Right lobe of liver (tissue), 4 donors: ENCODE data around the gene CDC42BPA.

Experiments used
- POLR2A ChIP-seq: fragments of 450-650 bp; IDR thresholded peaks from one replicate; pipeline ENCODE4 v1.6.1; 2017; ENCODE audit warnings: antibody characterized with exemption, mild to moderate bottlenecking
- TF ChIP-seq, protein P1 (sequence below), 4 donors: fragments of 200-600 bp in 3 of 4; fragments of 450-650 bp in 1 of 4; IDR thresholded peaks; one replicate each; pipeline versions ENCODE4 v1.5.1 to v1.8.0; 2016 to 2022; ENCODE audit warnings: antibody characterized with exemption in 4 of 4, mild to moderate bottlenecking in 2 of 4
- donor health status: DM: no; HTN: no; CAD: no.
- donor health status: DM: no; HTN: no; CAD: no.
- donor health status: DM: no; HTN: yes; CAD: no.

DNA sequence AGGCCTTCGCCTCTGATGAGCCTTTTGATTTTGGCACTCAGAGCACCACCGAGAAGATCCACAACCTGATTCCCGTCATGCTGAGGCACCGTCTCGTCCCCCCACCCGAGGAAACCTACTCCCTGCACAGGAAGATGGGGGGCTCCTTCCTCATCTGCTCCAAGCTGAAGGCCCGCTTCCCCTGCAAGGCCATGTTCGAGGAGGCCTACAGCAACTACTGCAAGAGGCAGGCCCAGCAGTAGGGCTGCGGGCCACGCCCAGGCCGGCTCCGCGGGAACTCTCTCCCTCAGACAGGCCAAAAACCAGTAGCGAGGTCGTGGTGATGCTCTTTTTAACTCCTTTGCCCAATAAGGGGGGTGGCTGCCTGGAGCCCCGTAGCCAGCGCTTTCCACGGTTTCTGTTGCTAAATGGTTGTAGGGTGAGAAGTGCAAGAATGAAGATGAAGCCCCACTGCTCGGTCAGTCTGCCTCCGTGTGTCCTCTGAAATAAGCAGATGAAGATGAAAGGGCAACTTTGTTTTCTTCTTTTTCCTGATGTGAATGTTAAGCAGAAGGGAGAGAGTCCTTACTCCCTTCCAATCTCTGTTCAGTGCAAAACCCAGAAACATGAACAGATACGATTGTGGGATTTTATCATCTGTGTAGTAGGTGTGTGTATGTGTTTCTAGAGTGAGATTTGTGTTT lies 331.7 kb downstream of the CDC42BPA start:
- TF ChIP-seq, protein P1, sequence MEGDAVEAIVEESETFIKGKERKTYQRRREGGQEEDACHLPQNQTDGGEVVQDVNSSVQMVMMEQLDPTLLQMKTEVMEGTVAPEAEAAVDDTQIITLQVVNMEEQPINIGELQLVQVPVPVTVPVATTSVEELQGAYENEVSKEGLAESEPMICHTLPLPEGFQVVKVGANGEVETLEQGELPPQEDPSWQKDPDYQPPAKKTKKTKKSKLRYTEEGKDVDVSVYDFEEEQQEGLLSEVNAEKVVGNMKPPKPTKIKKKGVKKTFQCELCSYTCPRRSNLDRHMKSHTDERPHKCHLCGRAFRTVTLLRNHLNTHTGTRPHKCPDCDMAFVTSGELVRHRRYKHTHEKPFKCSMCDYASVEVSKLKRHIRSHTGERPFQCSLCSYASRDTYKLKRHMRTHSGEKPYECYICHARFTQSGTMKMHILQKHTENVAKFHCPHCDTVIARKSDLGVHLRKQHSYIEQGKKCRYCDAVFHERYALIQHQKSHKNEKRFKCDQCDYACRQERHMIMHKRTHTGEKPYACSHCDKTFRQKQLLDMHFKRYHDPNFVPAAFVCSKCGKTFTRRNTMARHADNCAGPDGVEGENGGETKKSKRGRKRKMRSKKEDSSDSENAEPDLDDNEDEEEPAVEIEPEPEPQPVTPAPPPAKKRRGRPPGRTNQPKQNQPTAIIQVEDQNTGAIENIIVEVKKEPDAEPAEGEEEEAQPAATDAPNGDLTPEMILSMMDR (IDR thresholded peaks at IDR 0.05), result no peak
- TF ChIP-seq POLR2A, result no peak
